ENCODE results near the gene AOAH. TPM values are rescaled to one million over a fixed set of nuclear protein-coding genes. Genes with fewer than 3 reads are reported as not detected.

AOAH gene
- total RNA-seq, 1 donor from 2014 or later: 7.4 TPM

GRCh38 chr7:36512616-36513015 is 211.7 kb downstream of the AOAH start:
- H3K36me3 ChIP-seq: no peaks in the 10 kb centered on the region
- H3K9me3 ChIP-seq: no peaks in the 10 kb centered on the region
- H3K27me3 ChIP-seq: no peaks in the 10 kb centered on the region
- DNase-seq (ENCODE audit: extremely low spot score in 2 of 2): peak in 1 of 2 donors; percentile 44
- TF ChIP-seq POLR2A (IDR thresholded peaks at IDR 0.05) (no peak), POLR2AphosphoS5 (IDR thresholded peaks at IDR 0.05; ENCODE audit: insufficient read depth in 1 of 2, low read depth in 1 of 2) (no peak), CTCF (IDR thresholded peaks at IDR 0.05) (no peak)
- no peak overlapping the region for H3K27ac ChIP-seq
- H3K4me1 ChIP-seq: no peaks in the 10 kb centered on the region
- H3K4me3 ChIP-seq: no peak overlapping the region
- intact Hi-C loops (cut with DNase I): no loop called here

- intact Hi-C loops (cut with DNase I): no loop called here
- TF ChIP-seq CTCF (IDR thresholded peaks at IDR 0.05) (no peak), POLR2AphosphoS5 (IDR thresholded peaks at IDR 0.05; ENCODE audit: insufficient read depth in 1 of 2, low read depth in 1 of 2) (no peak), POLR2A (IDR thresholded peaks at IDR 0.05) (no peak)
- H3K4me1 ChIP-seq: no peaks in the 10 kb centered on the region
- no peaks in the 10 kb centered on the region for H3K27me3 ChIP-seq
- H3K9me3 ChIP-seq: no peaks in the 10 kb centered on the region
- no peak for DNase-seq (ENCODE audit: extremely low spot score in 2 of 2)
- H3K4me3 ChIP-seq: no peak overlapping the region
- H3K36me3 ChIP-seq: no peaks in the 10 kb centered on the region
- no peak overlapping the region for H3K27ac ChIP-seq
These were observed 214.3 kb downstream of the AOAH start for GRCh38 chr7:36509962-36510361.

GRCh38 chr7:36507475-36508440 is 216.5 kb downstream of the AOAH start:
- DNase-seq (ENCODE audit: extremely low spot score in 2 of 2): no peak
- no peaks in the 10 kb centered on the region for H3K36me3 ChIP-seq
- H3K4me1 ChIP-seq: no peaks in the 10 kb centered on the region
- no peaks in the 10 kb centered on the region for H3K9me3 ChIP-seq
- no peak overlapping the region for H3K4me3 ChIP-seq
- H3K27ac ChIP-seq: no peak overlapping the region
- intact Hi-C loops (cut with DNase I): no loop called here
- no peaks in the 10 kb centered on the region for H3K27me3 ChIP-seq
- TF ChIP-seq POLR2A (IDR thresholded peaks at IDR 0.05): no peak
- no peak for TF ChIP-seq CTCF (IDR thresholded peaks at IDR 0.05)
- no peak for TF ChIP-seq POLR2AphosphoS5 (IDR thresholded peaks at IDR 0.05; ENCODE audit: insufficient read depth in 1 of 2, low read depth in 1 of 2)

GRCh38 chr7:36506820-36507219 is 217.5 kb downstream of the AOAH start:
- no peak for DNase-seq (ENCODE audit: extremely low spot score in 2 of 2)
- H3K4me1 ChIP-seq: no peaks in the 10 kb centered on the region
- H3K36me3 ChIP-seq: no peaks in the 10 kb centered on the region
- TF ChIP-seq CTCF (IDR thresholded peaks at IDR 0.05) (no peak), POLR2AphosphoS5 (IDR thresholded peaks at IDR 0.05; ENCODE audit: insufficient read depth in 1 of 2, low read depth in 1 of 2) (no peak), POLR2A (IDR thresholded peaks at IDR 0.05) (no peak)
- no peaks in the 10 kb centered on the region for H3K27me3 ChIP-seq
- H3K4me3 ChIP-seq: no peak overlapping the region
- no peaks in the 10 kb centered on the region for H3K9me3 ChIP-seq
- H3K27ac ChIP-seq: no peak overlapping the region
- intact Hi-C loops (cut with DNase I): no loop called here
